Chondrocyte (in vitro differentiated cells): ENCODE results near the gene STK32B. TPM values are rescaled to one million over a fixed set of nuclear protein-coding genes. Genes with fewer than 3 reads are reported as not detected.
A peak's percentile ranks its signal among the peaks of the same experiment; 100 is the strongest.

Experiments
- DNase-seq: peaks from one replicate; pipeline ENCODE4 v3.0.0; 2021; ENCODE audit warnings: mixed read lengths, low spot score
- H3K27ac Mint-ChIP-seq: one replicate; pipeline ENCODE4 v1.8.0; 2021; ENCODE audit warnings: mild to moderate bottlenecking, moderate library complexity, mixed read lengths; ENCODE audit not compliant: unreplicated experiment
- H3K27me3 Mint-ChIP-seq: 2 replicates; pipeline ENCODE4 v1.8.0; 2021; ENCODE audit warnings: low read depth, mixed read lengths
- H3K36me3 Mint-ChIP-seq: 2 replicates; pipeline ENCODE4 v1.8.0; 2021; ENCODE audit warnings: low read depth, mixed read lengths
- H3K4me1 Mint-ChIP-seq: 2 replicates; pipeline ENCODE4 v1.8.0; 2021; ENCODE audit warnings: low read depth, mild to moderate bottlenecking, mixed read lengths
- H3K4me3 Mint-ChIP-seq: one replicate; pipeline ENCODE4 v1.8.0; 2021; ENCODE audit warnings: mild to moderate bottlenecking, moderate library complexity, mixed read lengths; ENCODE audit not compliant: unreplicated experiment
- H3K9me3 Mint-ChIP-seq: 2 replicates; pipeline ENCODE4 v1.8.0; 2021; ENCODE audit warnings: low read depth, mixed read lengths
- CTCF ChIP-seq: fragments of 200-600 bp; sonication (generic); IDR thresholded peaks from 2 replicates; pipeline ENCODE4 v1.5.0; 2021; ENCODE audit warnings: antibody characterized with exemption, mild to moderate bottlenecking, moderate library complexity
- total RNA-seq: library from RNA; stranded (reverse); gene quantifications from 3 replicates; pipeline ENCODE4 v1.2.1, GENCODE V29; 2021

STK32B gene
- total RNA-seq, 1 donor from 2014 or later, result 14.2 TPM

DNA sequence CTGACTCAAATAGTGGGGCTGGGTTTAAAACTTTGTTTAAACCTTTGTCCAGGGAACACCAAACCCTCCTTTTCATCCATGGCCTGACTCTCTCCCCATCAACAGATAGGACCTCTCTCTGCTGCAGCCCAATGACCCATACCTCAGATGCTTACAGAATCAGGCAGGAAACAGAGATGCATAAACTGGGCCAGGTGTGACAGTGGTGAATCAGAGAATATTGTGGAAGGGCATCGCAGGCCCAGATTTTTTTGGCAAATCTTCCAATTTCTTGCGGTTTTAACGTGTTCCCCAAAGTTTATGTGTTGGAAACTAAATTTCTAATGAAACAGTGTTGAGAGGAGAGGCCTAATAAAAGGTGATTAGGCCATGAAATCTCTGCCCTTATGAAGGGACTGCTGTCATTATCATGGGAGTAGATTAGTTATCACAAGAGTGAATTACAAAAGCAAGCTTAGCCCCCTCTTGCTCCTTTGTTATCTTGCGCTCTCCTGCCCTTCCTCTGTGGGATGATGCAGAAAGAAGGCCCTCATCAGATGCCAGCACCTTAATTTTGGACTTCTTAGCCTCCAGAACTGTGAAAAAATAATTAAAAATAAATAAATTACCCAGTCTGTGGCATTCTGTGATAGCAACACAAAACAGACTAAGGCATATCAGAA lies 82.8 kb downstream of the STK32B start:
- no peak for TF ChIP-seq CTCF
- peaks cover 1% of the 10 kb centered on the region for H3K36me3 Mint-ChIP-seq
- no peaks in the 10 kb centered on the region for H3K27me3 Mint-ChIP-seq

DNA sequence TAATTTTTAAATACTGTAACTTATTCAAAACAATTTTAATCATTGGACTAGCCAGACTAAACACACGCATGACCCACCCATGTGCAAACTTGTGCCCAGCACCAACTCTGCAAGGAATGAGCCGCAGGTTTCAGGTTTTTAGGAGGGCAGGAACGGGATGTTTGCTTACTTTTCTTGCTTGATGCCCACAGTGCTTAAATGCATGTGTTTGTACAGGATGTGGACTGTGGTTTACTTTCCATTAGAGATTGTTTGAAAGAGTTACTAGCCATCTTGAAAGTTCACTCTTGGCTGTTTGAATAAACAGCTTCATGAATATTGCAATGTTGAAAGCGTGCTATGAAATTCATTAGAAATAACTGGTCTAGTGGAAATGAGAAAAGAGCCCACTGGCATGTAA lies 83.3 kb downstream of the STK32B start:
- peaks cover 16% of the 10 kb centered on the region for H3K4me1 Mint-ChIP-seq
- no peak for TF ChIP-seq CTCF
- H3K36me3 Mint-ChIP-seq, result peaks cover 1% of the 10 kb centered on the region
- no peak overlapping the region for H3K27ac Mint-ChIP-seq
- H3K4me3 Mint-ChIP-seq, result no peak overlapping the region
- H3K27me3 Mint-ChIP-seq, result no peaks in the 10 kb centered on the region
- DNase-seq, result no peak
- H3K9me3 Mint-ChIP-seq, result peaks cover 7% of the 10 kb centered on the region

More for the DNA sequence above, 82.8 kb downstream of the STK32B start:
- no peak for DNase-seq
- no peak overlapping the region for H3K4me3 Mint-ChIP-seq
- H3K27ac Mint-ChIP-seq, result no peak overlapping the region
- peaks cover 16% of the 10 kb centered on the region for H3K4me1 Mint-ChIP-seq
- peaks cover 7% of the 10 kb centered on the region for H3K9me3 Mint-ChIP-seq

DNA sequence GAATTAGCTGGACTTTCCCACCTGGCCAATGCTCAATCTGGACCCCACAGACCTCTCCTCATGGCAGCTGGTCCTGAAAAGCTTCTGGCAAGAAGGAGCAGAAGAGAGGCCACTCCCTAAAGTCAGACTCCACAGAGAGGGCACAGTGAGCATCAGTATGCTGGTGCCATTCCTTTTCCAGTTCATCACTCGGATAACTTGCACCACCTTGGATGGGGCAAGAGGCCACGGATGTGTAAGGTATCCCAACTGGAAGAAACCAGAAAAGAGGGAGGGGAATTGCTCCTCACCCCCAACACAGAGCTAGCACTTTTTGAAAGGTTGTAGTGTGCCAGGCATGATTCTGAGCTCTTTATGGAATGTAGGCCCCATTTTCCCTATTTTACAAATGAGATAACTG lies 85.9 kb downstream of the STK32B start:
- Mint-ChIP-seq H3K36me3 (peaks cover 1% of the 10 kb centered on the region), H3K9me3 (no peaks in the 10 kb centered on the region), H3K27ac (no peak overlapping the region), H3K4me3 (no peak overlapping the region), H3K27me3 (no peaks in the 10 kb centered on the region), H3K4me1 (peaks cover 16% of the 10 kb centered on the region)
- TF ChIP-seq CTCF, result no peak
- DNase-seq, result no peak

DNA sequence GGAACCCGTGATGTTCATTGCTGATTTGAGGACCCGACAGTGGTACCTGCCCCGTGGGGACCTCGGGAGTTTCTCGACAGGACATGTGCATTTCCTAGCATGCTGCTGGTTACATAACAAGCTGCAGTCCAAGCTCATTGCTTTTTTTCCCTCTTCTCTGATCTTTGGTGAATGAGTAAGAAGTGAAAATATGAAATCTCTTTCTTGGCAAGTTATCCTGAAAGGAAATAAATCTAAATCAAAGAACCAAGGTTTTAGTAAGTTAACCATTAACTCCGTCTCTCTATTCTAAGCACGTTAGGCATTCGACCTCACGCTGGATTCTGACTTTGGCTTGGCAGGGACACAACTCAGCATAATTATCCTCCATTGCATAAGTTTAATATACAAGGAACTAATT lies 86.6 kb downstream of the STK32B start:
- no peaks in the 10 kb centered on the region for H3K9me3 Mint-ChIP-seq
- peak overlapping the region; percentile 24 for H3K27ac Mint-ChIP-seq
- H3K4me1 Mint-ChIP-seq, result peaks cover 16% of the 10 kb centered on the region
- H3K36me3 Mint-ChIP-seq, result peaks cover 1% of the 10 kb centered on the region
- TF ChIP-seq CTCF, result no peak
- no peak for DNase-seq
- no peak overlapping the region for H3K4me3 Mint-ChIP-seq
- no peaks in the 10 kb centered on the region for H3K27me3 Mint-ChIP-seq

DNA sequence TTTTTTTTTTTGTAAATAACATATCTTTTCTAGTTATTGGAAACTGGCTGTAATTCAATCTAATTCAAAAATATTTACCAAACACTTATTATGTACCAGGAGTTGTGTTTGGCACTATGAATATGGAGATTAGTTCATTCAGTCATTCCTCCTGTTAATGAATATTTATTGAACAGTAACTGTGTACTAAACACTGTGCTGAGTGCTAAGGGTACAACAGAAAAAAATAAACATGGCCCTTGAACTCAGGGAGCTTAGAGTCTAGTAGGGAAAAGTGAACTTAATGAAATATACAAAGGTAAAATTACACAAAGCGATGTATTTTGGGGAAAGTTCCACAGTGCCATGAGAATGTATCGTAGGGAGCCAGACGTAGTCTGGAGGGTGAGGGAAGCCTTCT lies 87.1 kb downstream of the STK32B start:
- Mint-ChIP-seq H3K36me3 (peaks cover 1% of the 10 kb centered on the region), H3K27ac (no peak overlapping the region), H3K4me1 (peaks cover 12% of the 10 kb centered on the region), H3K4me3 (no peak overlapping the region), H3K27me3 (no peaks in the 10 kb centered on the region), H3K9me3 (no peaks in the 10 kb centered on the region)
- DNase-seq, result no peak
- no peak for TF ChIP-seq CTCF
